Fibroblast of villous mesenchyme (primary cell): Measurements from ENCODE around the gene DRAM1. TPM values are rescaled to one million over a fixed set of nuclear protein-coding genes. Genes with fewer than 3 reads are reported as not detected.

Source experiments
- DNase-seq: peaks from one replicate; pipeline ENCODE4 v3.0.0-alpha.2; 2010; ENCODE audit warnings: low read depth
- H3K4me3 ChIP-seq: 2 replicates; pipeline ENCODE4 v1.5.1; 2011; ENCODE audit warnings: low read depth, mild to moderate bottlenecking, low read length
- CTCF ChIP-seq: IDR thresholded peaks from 2 replicates; pipeline ENCODE4 v1.5.1; 2012; ENCODE audit warnings: low read depth, mild to moderate bottlenecking, low read length; ENCODE audit not compliant: insufficient read depth
- total RNA-seq: library from RNA; depleted of rRNA; stranded (reverse); fragments of >200 nt; gene quantifications from 2 replicates; pipeline ENCODE4 v1.2.3, GENCODE V29; 2012

DRAM1 gene
- total RNA-seq, 1 donor: 344 TPM

- TF ChIP-seq CTCF: no peak
- H3K4me3 ChIP-seq: no peak overlapping the region
- DNase-seq: no peak
Measured at GRCh38 chr12:101885912-101886561, 8.7 kb downstream of the DRAM1 start.

GRCh38 chr12:101889211-101889752, 11.9 kb downstream of the DRAM1 start:
- TF ChIP-seq CTCF: no peak
- H3K4me3 ChIP-seq: no peak overlapping the region
- DNase-seq: no peak

GRCh38 chr12:101891462-101891971, 14.1 kb downstream of the DRAM1 start:
- no peak for TF ChIP-seq CTCF
- DNase-seq: peak; percentile 99
- no peak overlapping the region for H3K4me3 ChIP-seq

GRCh38 chr12:101892794-101893193, 15.4 kb downstream of the DRAM1 start:
- TF ChIP-seq CTCF: no peak
- no peak for DNase-seq
- no peak overlapping the region for H3K4me3 ChIP-seq

- DNase-seq: no peak
- H3K4me3 ChIP-seq: no peak overlapping the region
- TF ChIP-seq CTCF: no peak
Measured at GRCh38 chr12:101901777-101902176, 24.4 kb downstream of the DRAM1 start.

- no peak for TF ChIP-seq CTCF
- H3K4me3 ChIP-seq: no peak overlapping the region
- DNase-seq: no peak
Measured at GRCh38 chr12:101902641-101903040, 25.3 kb downstream of the DRAM1 start.
